ENCODE data around the gene PCDHB5. TPM values are rescaled to one million over a fixed set of nuclear protein-coding genes. Genes with fewer than 3 reads are reported as not detected.
"Not testable (repeated sequence)": the region's sequence is repeated elsewhere in the genome, so short reads cannot be mapped to it uniquely, and the experiment has no call there.

Gene PCDHB5
- polyA plus RNA-seq, 1 donor (not counting 4 experiments of a cell fraction or from before 2014, with no cell fraction given) = 0.09 TPM

- no peak overlapping the region for H3K4me2 ChIP-seq (ENCODE audit: control insufficient read depth, extremely low read depth, insufficient read depth, low read depth, low read length)
- no peak overlapping the region for H3K9ac ChIP-seq (ENCODE audit: control insufficient read depth, extremely low read depth, insufficient read depth, low read length)
- no peak overlapping the region for H2AFZ ChIP-seq (ENCODE audit: control insufficient read depth, low read length)
These were observed 39.8 kb upstream of the PCDHB5 start for GRCh38 chr5:141095263-141095641.

GRCh38 chr5:141096181-141096580, 38.8 kb upstream of the PCDHB5 start:
- H3K27me3 ChIP-seq (ENCODE audit: control insufficient read depth, extremely low read depth, insufficient read depth, low read length); FAIRE-seq; H3K4me2 ChIP-seq (ENCODE audit: control insufficient read depth, extremely low read depth, insufficient read depth, low read depth, low read length); H4K20me1 ChIP-seq (ENCODE audit: control insufficient read depth, extremely low read depth, insufficient read depth, low read length); H3K4me1 ChIP-seq (ENCODE audit: control insufficient read depth, extremely low read depth, insufficient read depth, low read length); H3K9me1 ChIP-seq (ENCODE audit: control insufficient read depth, extremely low read depth, insufficient read depth, low read length); H3K27ac ChIP-seq (ENCODE audit: control insufficient read depth, insufficient read depth, low read length); H3K36me3 ChIP-seq (ENCODE audit: control insufficient read depth in 2 of 2, extremely low read depth in 1 of 2, insufficient read depth in 2 of 2, low read length in 2 of 2); DNase-seq (ENCODE audit: low read depth, low spot score); dilution Hi-C loops (cut with MboI; ENCODE audit: extremely low pct_ligation_motif_present, low sequenced_read_pairs); H3K9ac ChIP-seq (ENCODE audit: control insufficient read depth, extremely low read depth, insufficient read depth, low read length); H3K79me2 ChIP-seq (ENCODE audit: control insufficient read depth, insufficient read depth, low read length); H3K9me3 ChIP-seq (ENCODE audit: control insufficient read depth, low read depth, low read length); H2AFZ ChIP-seq (ENCODE audit: control insufficient read depth, low read length); H3K4me3 ChIP-seq (ENCODE audit: control insufficient read depth in 2 of 3, extremely low read depth in 1 of 3, insufficient read depth in 2 of 3, low read depth in 1 of 3, low read length in 3 of 3): not testable (repeated sequence)

More at GRCh38 chr5:141095263-141095641, 39.8 kb upstream of the PCDHB5 start:
- Histone ChIP-seq H3K36me3 (ENCODE audit: control insufficient read depth in 2 of 2, extremely low read depth in 1 of 2, insufficient read depth in 2 of 2, low read length in 2 of 2) (no peaks in the 10 kb centered on the region), H3K9me3 (ENCODE audit: control insufficient read depth, low read depth, low read length) (peaks cover 2% of the 10 kb centered on the region), H3K4me3 (ENCODE audit: control insufficient read depth in 2 of 3, extremely low read depth in 1 of 3, insufficient read depth in 2 of 3, low read depth in 1 of 3, low read length in 3 of 3) (no peak overlapping the region), H3K27me3 (ENCODE audit: control insufficient read depth, extremely low read depth, insufficient read depth, low read length) (no peaks in the 10 kb centered on the region), H3K9me1 (ENCODE audit: control insufficient read depth, extremely low read depth, insufficient read depth, low read length) (no peaks in the 10 kb centered on the region), H3K79me2 (ENCODE audit: control insufficient read depth, insufficient read depth, low read length) (no peaks in the 10 kb centered on the region), H4K20me1 (ENCODE audit: control insufficient read depth, extremely low read depth, insufficient read depth, low read length) (no peaks in the 10 kb centered on the region), H3K27ac (ENCODE audit: control insufficient read depth, insufficient read depth, low read length) (no peak overlapping the region), H3K4me1 (ENCODE audit: control insufficient read depth, extremely low read depth, insufficient read depth, low read length) (no peaks in the 10 kb centered on the region)
- no peak for FAIRE-seq
- DNase-seq (ENCODE audit: low read depth, low spot score) = no peak
- TF ChIP-seq EZH2 (IDR thresholded peaks at IDR 0.05; ENCODE audit: low read length) (no peak), CTCF (optimal IDR thresholded peaks at IDR 0.05 in 1 of 3, IDR thresholded peaks at IDR 0.05 in 1 of 3, conservative IDR thresholded peaks at IDR 0.05 in 1 of 3; ENCODE audit: extremely low read depth in 1 of 3, insufficient read depth in 2 of 3, low read length in 3 of 3) (no peak)
- dilution Hi-C loops (cut with MboI; ENCODE audit: extremely low pct_ligation_motif_present, low sequenced_read_pairs) = no loop called here

- H3K9me1 ChIP-seq (ENCODE audit: control insufficient read depth, extremely low read depth, insufficient read depth, low read length); H3K27ac ChIP-seq (ENCODE audit: control insufficient read depth, insufficient read depth, low read length); DNase-seq (ENCODE audit: low read depth, low spot score); H3K27me3 ChIP-seq (ENCODE audit: control insufficient read depth, extremely low read depth, insufficient read depth, low read length); H4K20me1 ChIP-seq (ENCODE audit: control insufficient read depth, extremely low read depth, insufficient read depth, low read length); dilution Hi-C loops (cut with MboI; ENCODE audit: extremely low pct_ligation_motif_present, low sequenced_read_pairs); H3K4me1 ChIP-seq (ENCODE audit: control insufficient read depth, extremely low read depth, insufficient read depth, low read length); FAIRE-seq; H3K4me2 ChIP-seq (ENCODE audit: control insufficient read depth, extremely low read depth, insufficient read depth, low read depth, low read length); H3K36me3 ChIP-seq (ENCODE audit: control insufficient read depth in 2 of 2, extremely low read depth in 1 of 2, insufficient read depth in 2 of 2, low read length in 2 of 2); H3K4me3 ChIP-seq (ENCODE audit: control insufficient read depth in 2 of 3, extremely low read depth in 1 of 3, insufficient read depth in 2 of 3, low read depth in 1 of 3, low read length in 3 of 3); H3K9me3 ChIP-seq (ENCODE audit: control insufficient read depth, low read depth, low read length); H2AFZ ChIP-seq (ENCODE audit: control insufficient read depth, low read length); H3K9ac ChIP-seq (ENCODE audit: control insufficient read depth, extremely low read depth, insufficient read depth, low read length); H3K79me2 ChIP-seq (ENCODE audit: control insufficient read depth, insufficient read depth, low read length): not testable (repeated sequence)
These were observed 38.4 kb upstream of the PCDHB5 start for GRCh38 chr5:141096586-141096985.
